HepG2 (cell line): ENCODE results near the gene PYGB. TPM values are rescaled to one million over a fixed set of nuclear protein-coding genes. Genes with fewer than 3 reads are reported as not detected.
A peak's percentile ranks its signal among the peaks of the same experiment; 100 is the strongest.

Experiments
- DZIP1 ChIP-seq: sonication (generic); formaldehyde crosslinking; IDR thresholded peaks from 2 replicates; pipeline ENCODE4 v1.5.0; 2020; ENCODE audit warnings: mild to moderate bottlenecking, missing genetic modification reagents
- FOXC1 ChIP-seq: sonication (generic); formaldehyde crosslinking; IDR thresholded peaks from 2 replicates; pipeline ENCODE4 v1.8.0; 2022; ENCODE audit warnings: mild to moderate bottlenecking, missing genetic modification reagents, borderline replicate concordance
- HINFP ChIP-seq: sonication (generic); formaldehyde crosslinking; IDR thresholded peaks from 2 replicates; pipeline ENCODE4 v1.4.0; 2020; ENCODE audit warnings: low read depth, mild to moderate bottlenecking, missing genetic modification reagents
- HNRNPH1 ChIP-seq: fragments of 200-400 bp; formaldehyde crosslinking; optimal IDR thresholded peaks from 2 replicates; pipeline ENCODE3; 2017; ENCODE audit warnings: mild to moderate bottlenecking, low read depth, low read length
- MXI1 ChIP-seq: IDR thresholded peaks from 3 replicates; pipeline ENCODE4 v1.6.1; 2012; ENCODE audit warnings: low read depth, low read length, inconsistent platforms, borderline replicate concordance
- POGK ChIP-seq: sonication (generic); formaldehyde crosslinking; conservative IDR thresholded peaks from 2 replicates; pipeline ENCODE4 v1.8.0; 2022; ENCODE audit warnings: mild to moderate bottlenecking, moderate library complexity, missing genetic modification reagents
- THAP9 ChIP-seq: sonication (generic); formaldehyde crosslinking; IDR thresholded peaks from 2 replicates; pipeline ENCODE4; 2020; ENCODE audit warnings: missing genetic modification reagents, mild to moderate bottlenecking, borderline replicate concordance
- ZC3H4 ChIP-seq: sonication (generic); formaldehyde crosslinking; IDR thresholded peaks from 2 replicates; pipeline ENCODE4 v1.4.0; 2020; ENCODE audit warnings: missing genetic modification reagents, borderline replicate concordance
- ZFP37 ChIP-seq: sonication (generic); formaldehyde crosslinking; IDR thresholded peaks from 2 replicates; pipeline ENCODE4 v1.4.0; 2020; ENCODE audit warnings: missing genetic modification reagents, borderline replicate concordance
- ZNF292 ChIP-seq: sonication (generic); formaldehyde crosslinking; IDR thresholded peaks from 2 replicates; pipeline ENCODE4 v1.8.1; 2022; ENCODE audit warnings: mild to moderate bottlenecking, low read depth, missing genetic modification reagents, borderline replicate concordance
- ZNF414 ChIP-seq: sonication (generic); formaldehyde crosslinking; IDR thresholded peaks from 2 replicates; pipeline ENCODE4 v1.5.0; 2020; ENCODE audit warnings: missing genetic modification reagents
- ZNF446 ChIP-seq: sonication (generic); formaldehyde crosslinking; IDR thresholded peaks from 2 replicates; pipeline ENCODE4 v1.5.0; 2020; ENCODE audit warnings: mild to moderate bottlenecking, missing genetic modification reagents
- ZNF710 ChIP-seq: sonication (generic); formaldehyde crosslinking; IDR thresholded peaks from 2 replicates; pipeline ENCODE4 v1.5.0; 2020; ENCODE audit warnings: mild to moderate bottlenecking, missing genetic modification reagents, borderline replicate concordance
- ZNF781 ChIP-seq: sonication (generic); formaldehyde crosslinking; IDR thresholded peaks from 2 replicates; pipeline ENCODE4 v1.5.1; 2020; ENCODE audit warnings: borderline replicate concordance, mild to moderate bottlenecking, missing genetic modification reagents; ENCODE audit errors: not compliant biosample characterization
- polyA plus RNA-seq, 8 experiments: library from polyadenylated mRNA; depleted of rRNA in 3 of 8; stranded (reverse) in 7 of 8; unstranded in 1 of 8; fragments of >200 nt; fragmentation: Illumina TruSeq in 4 of 8; extraction: Trizol in 4 of 8; gene quantifications; 2 replicates each; pipeline versions ENCODE4 v1.2.1 to v1.2.3, GENCODE V29; 2011 to 2016; ENCODE audit warnings: low read depth in 4 of 8, missing spikeins in 1 of 8, mixed read lengths in 1 of 8; ENCODE audit not compliant: insufficient read depth in 1 of 8
- total RNA-seq, 5 experiments: library from RNA; depleted of rRNA; stranded (reverse); fragments of >200 nt; fragmentation: Illumina TruSeq; extraction: Trizol; gene quantifications; 2 replicates each; pipeline ENCODE4 v1.2.3, GENCODE V29; 2016; ENCODE audit warnings: low read depth in 1 of 5

PYGB gene
- total and polyA plus RNA-seq, 2 of the 13 experiments (the other 11 are each of a cell fraction or from before 2014, with no cell fraction given), result 24.2 to 86.3 TPM

- TF ChIP-seq ZNF292 (CRISPR knock-in tag) (no peak; the same call in 1 of the 2 replicates), HINFP (peak; percentile 79), ZC3H4 (CRISPR knock-in tag) (no peak), ZNF710 (CRISPR knock-in tag) (peak; percentile 75; the same call in 1 of the 2 replicates), THAP9 (CRISPR knock-in tag) (peak; percentile 45; the same call in 1 of the 2 replicates), ZNF781 (CRISPR knock-in tag) (peak; percentile 73), ZNF414 (CRISPR knock-in tag) (no peak), DZIP1 (peak; percentile 70; the same call in 1 of the 2 replicates), MXI1 (peak; percentile 19; the same call in 1 of the 3 replicates), FOXC1 (0 out of 2 replicates have a peak, but pooled peaks have one; percentile 9), POGK (CRISPR knock-in tag) (peak; percentile 89), ZNF446 (CRISPR knock-in tag) (peak; percentile 92), HNRNPH1 (peak; percentile 35), ZFP37 (CRISPR knock-in tag) (0 out of 2 replicates have a peak, but pooled peaks have one; percentile 55)
These were observed 21.2 kb upstream of the PYGB start (continued) for GRCh38 chr20:25226433-25227316.
